H9 (cell line): Measurements from ENCODE around the gene CDS2. TPM values are rescaled to one million over a fixed set of nuclear protein-coding genes. Genes with fewer than 3 reads are reported as not detected.

Experiments
- DNase-seq: peaks from one replicate; pipeline ENCODE4 v3.0.0-alpha.2; 2017
- H2AFZ ChIP-seq: one replicate; pipeline ENCODE4 v1.6.1; 2013; ENCODE audit warnings: mild to moderate bottlenecking, low read length, control low read depth, moderate library complexity
- H2AK5ac ChIP-seq: 2 replicates; pipeline ENCODE4 v1.6.1; 2013; ENCODE audit warnings: low read length, control low read depth, mixed read lengths; ENCODE audit not compliant: insufficient read length
- H2BK120ac ChIP-seq: one replicate; pipeline ENCODE4 v1.6.1; 2013; ENCODE audit warnings: low read depth, mild to moderate bottlenecking, low read length, control low read depth, inconsistent platforms; ENCODE audit not compliant: poor library complexity, severe bottlenecking
- H2BK12ac ChIP-seq: 2 replicates; pipeline ENCODE4 v1.6.1; 2013; ENCODE audit warnings: low read length, control low read depth, mixed read lengths, low read depth; ENCODE audit not compliant: insufficient read length
- H2BK15ac ChIP-seq: 2 replicates; pipeline ENCODE4 v1.6.1; 2013; ENCODE audit warnings: low read depth, low read length, control low read depth
- H2BK20ac ChIP-seq: one replicate; pipeline ENCODE4 v1.6.1; 2013; ENCODE audit warnings: low read depth, mild to moderate bottlenecking, low read length, control low read depth, inconsistent platforms; ENCODE audit not compliant: poor library complexity, severe bottlenecking
- H2BK5ac ChIP-seq: 2 replicates; pipeline ENCODE4 v1.6.1; 2013; ENCODE audit warnings: low read length, control low read depth, mixed read lengths; ENCODE audit not compliant: insufficient read length
- H3K14ac ChIP-seq: 2 replicates; pipeline ENCODE4 v1.6.1; 2013; ENCODE audit warnings: low read length, control low read depth; ENCODE audit not compliant: insufficient read depth
- H3K18ac ChIP-seq: 2 replicates; pipeline ENCODE4 v1.6.1; 2013; ENCODE audit warnings: low read depth, mild to moderate bottlenecking, mixed read lengths, low read length, control low read depth; ENCODE audit not compliant: insufficient read length
- H3K23ac ChIP-seq: 2 replicates; pipeline ENCODE4 v1.6.1; 2013; ENCODE audit warnings: low read length, control low read depth, mixed read lengths, low read depth; ENCODE audit not compliant: insufficient read length
- H3K23me2 ChIP-seq: 2 replicates; pipeline ENCODE4 v1.6.1; 2013; ENCODE audit warnings: low read depth, mild to moderate bottlenecking, mixed read lengths, low read length, control low read depth; ENCODE audit not compliant: insufficient read length, poor library complexity, severe bottlenecking
- H3K27ac ChIP-seq: 2 replicates; pipeline ENCODE4 v1.5.1; 2013; ENCODE audit warnings: low read length, control low read depth, mixed read lengths, low read depth; ENCODE audit not compliant: insufficient read length
- H3K27me3 ChIP-seq: 2 replicates; pipeline ENCODE4 v1.6.1; 2013; ENCODE audit warnings: low read length, control low read depth, inconsistent platforms; ENCODE audit not compliant: insufficient read depth
- H3K4ac ChIP-seq: 2 replicates; pipeline ENCODE4 v1.6.1; 2013; ENCODE audit warnings: low read depth, mild to moderate bottlenecking, control low read depth, inconsistent platforms, low read length, moderate library complexity
- H3K4me1 ChIP-seq: 2 replicates; pipeline ENCODE4 v1.6.1; 2013; ENCODE audit warnings: low read length, control low read depth, inconsistent platforms; ENCODE audit not compliant: insufficient read depth
- H3K4me2 ChIP-seq: 2 replicates; pipeline ENCODE4 v1.6.1; 2013; ENCODE audit warnings: low read length, control low read depth, mixed read lengths; ENCODE audit not compliant: insufficient read length, insufficient read depth
- H3K56ac ChIP-seq: 2 replicates; pipeline ENCODE4 v1.6.1; 2013; ENCODE audit warnings: low read depth, mild to moderate bottlenecking, mixed read lengths, low read length, control low read depth; ENCODE audit not compliant: insufficient read length
- H3K79me1 ChIP-seq: 2 replicates; pipeline ENCODE4 v1.6.1; 2013; ENCODE audit warnings: low read depth, mild to moderate bottlenecking, moderate library complexity, low read length, control low read depth, inconsistent platforms; ENCODE audit not compliant: insufficient read depth, poor library complexity, severe bottlenecking
- H3K79me2 ChIP-seq: 2 replicates; pipeline ENCODE4 v1.6.1; 2013; ENCODE audit warnings: low read length, control low read depth, inconsistent platforms; ENCODE audit not compliant: insufficient read depth
- H3K9ac ChIP-seq: 2 replicates; pipeline ENCODE4 v1.6.1; 2013; ENCODE audit warnings: low read length, control low read depth, mixed read lengths; ENCODE audit not compliant: insufficient read length; ENCODE audit errors: extremely low read depth
- H3K9me3 ChIP-seq: one replicate; pipeline ENCODE4 v1.6.1; 2013; ENCODE audit warnings: low read depth, low read length, inconsistent platforms; ENCODE audit not compliant: control insufficient read depth
- H3T11ph ChIP-seq: one replicate; pipeline ENCODE4 v1.6.1; 2013; ENCODE audit warnings: mild to moderate bottlenecking, low read length, control low read depth, inconsistent platforms
- H4K20me1 ChIP-seq: one replicate; pipeline ENCODE4 v1.6.1; 2013; ENCODE audit not compliant: control insufficient read depth, insufficient read length, insufficient read depth
- H4K5ac ChIP-seq: 2 replicates; pipeline ENCODE4 v1.6.1; 2013; ENCODE audit warnings: low read depth, mild to moderate bottlenecking, mixed read lengths, low read length, control low read depth; ENCODE audit not compliant: insufficient read length
- H4K8ac ChIP-seq: replicated peaks from 2 replicates; pipeline ENCODE4 v1.6.1; 2013; ENCODE audit warnings: low read length, control low read depth, mixed read lengths, low read depth; ENCODE audit not compliant: insufficient read length
- H4K91ac ChIP-seq: 2 replicates; pipeline ENCODE4 v1.6.1; 2013; ENCODE audit warnings: low read depth, mild to moderate bottlenecking, moderate library complexity, mixed read lengths, low read length, control low read depth; ENCODE audit not compliant: insufficient read length
- H3K27ac Mint-ChIP-seq, 3 experiments: 2 replicates in 2 of 3; 3 replicates in 1 of 3; pipeline ENCODE4 v1.8.0; 2020 to 2021; ENCODE audit warnings: mixed read lengths in 3 of 3, mild to moderate bottlenecking in 1 of 3, moderate library complexity in 1 of 3
- H3K27me3 Mint-ChIP-seq: 2 replicates; pipeline ENCODE4 v1.8.0; 2021; ENCODE audit warnings: low read depth, mild to moderate bottlenecking, moderate library complexity, mixed read lengths
- H3K36me3 Mint-ChIP-seq, 3 experiments: 2 replicates in 2 of 3; 3 replicates in 1 of 3; pipeline ENCODE4 v1.8.0; 2020 to 2021; ENCODE audit warnings: low read depth in 3 of 3, mixed read lengths in 3 of 3; ENCODE audit not compliant: insufficient read depth in 1 of 3
- H3K4me1 Mint-ChIP-seq, 2 experiments: 2 replicates each; pipeline ENCODE4 v1.8.0; 2020; ENCODE audit warnings: mixed read lengths in 2 of 2
- H3K4me3 Mint-ChIP-seq, 2 experiments: 2 replicates in 1 of 2; 3 replicates in 1 of 2; pipeline ENCODE4 v1.8.0; 2020 to 2021; ENCODE audit warnings: mild to moderate bottlenecking in 2 of 2, mixed read lengths in 2 of 2, moderate library complexity in 1 of 2
- H3K9me3 Mint-ChIP-seq, 2 experiments: 2 replicates in 1 of 2; 3 replicates in 1 of 2; pipeline ENCODE4 v1.8.0; 2020; ENCODE audit warnings: mild to moderate bottlenecking in 2 of 2, mixed read lengths in 2 of 2, moderate library complexity in 1 of 2
- WGBS: extraction: QIAGEN DNeasy Blood & Tissue Kit; methylation state at CpG from one replicate; pipeline ENCODE4 v1.1.7; 2013; ENCODE audit warnings: missing lambda C conversion rate, low lambda C conversion rate, mixed read lengths; ENCODE audit not compliant: insufficient read length; ENCODE audit errors: extremely low coverage; 5-methylcytosine and 5-hydroxymethylcytosine counted together
- total RNA-seq: library from RNA; stranded (reverse); gene quantifications from 2 replicates; pipeline ENCODE4 v1.2.1, GENCODE V29; 2021
- TF ChIP-seq, protein P1 (sequence below): fragments of 200-600 bp; sonication (generic); conservative IDR thresholded peaks from 3 replicates; pipeline ENCODE4 v1.8.0; 2021; ENCODE audit warnings: antibody characterized with exemption, mild to moderate bottlenecking

Gene CDS2
- total RNA-seq, 1 experiment from 2014 or later: 63.2 TPM

GRCh38 chr20:5100684-5101347 is 26.0 kb upstream of the CDS2 start:
- no peak overlapping the region for H3K4me3 Mint-ChIP-seq
- no peak overlapping the region for H2BK12ac ChIP-seq

More at GRCh38 chr20:5100684-5101347, 26.0 kb upstream of the CDS2 start:
- Mint-ChIP-seq H3K36me3 (peaks cover 17 to 73% (median 62%) of the 10 kb centered on the region in 3 experiments; a peak in 6 of 7 replicates), H3K27me3 (no peaks in the 10 kb centered on the region), H3K4me1 (no peaks in the 10 kb centered on the region), H3K27ac (peak overlapping the region in 1 of 3 experiments; percentile 87; a peak in 2 of 7 replicates), H3K9me3 (no peaks in the 10 kb centered on the region)
- Histone ChIP-seq H3K79me1 (no peaks in the 10 kb centered on the region), H2BK15ac (no peak overlapping the region), H3K23me2 (no peaks in the 10 kb centered on the region), H3K27ac (no peak overlapping the region), H3K9me3 (no peaks in the 10 kb centered on the region), H3K27me3 (no peaks in the 10 kb centered on the region), H2AFZ (no peak overlapping the region), H4K8ac (no peak overlapping the region), H3K56ac (no peak overlapping the region), H4K5ac (no peak overlapping the region), H3K18ac (no peak overlapping the region), H2BK120ac (no peak overlapping the region), H3K23ac (no peak overlapping the region), H3K14ac (no peak overlapping the region), H3K79me2 (no peaks in the 10 kb centered on the region; the same call in 1 of the 2 replicates), H2BK20ac (no peak overlapping the region), H3K9ac (no peak overlapping the region), H4K20me1 (no peaks in the 10 kb centered on the region), H3K4me1 (no peaks in the 10 kb centered on the region), H3K4me2 (no peak overlapping the region), H2BK5ac (no peak overlapping the region), H2AK5ac (no peak overlapping the region), H4K91ac (no peak overlapping the region), H3T11ph (no peak overlapping the region), H3K4ac (no peak overlapping the region)
- peak; percentile 65 for DNase-seq
- no CpG with 5 or more reads among the region's 9 CpGs for WGBS
- TF ChIP-seq, protein P1, sequence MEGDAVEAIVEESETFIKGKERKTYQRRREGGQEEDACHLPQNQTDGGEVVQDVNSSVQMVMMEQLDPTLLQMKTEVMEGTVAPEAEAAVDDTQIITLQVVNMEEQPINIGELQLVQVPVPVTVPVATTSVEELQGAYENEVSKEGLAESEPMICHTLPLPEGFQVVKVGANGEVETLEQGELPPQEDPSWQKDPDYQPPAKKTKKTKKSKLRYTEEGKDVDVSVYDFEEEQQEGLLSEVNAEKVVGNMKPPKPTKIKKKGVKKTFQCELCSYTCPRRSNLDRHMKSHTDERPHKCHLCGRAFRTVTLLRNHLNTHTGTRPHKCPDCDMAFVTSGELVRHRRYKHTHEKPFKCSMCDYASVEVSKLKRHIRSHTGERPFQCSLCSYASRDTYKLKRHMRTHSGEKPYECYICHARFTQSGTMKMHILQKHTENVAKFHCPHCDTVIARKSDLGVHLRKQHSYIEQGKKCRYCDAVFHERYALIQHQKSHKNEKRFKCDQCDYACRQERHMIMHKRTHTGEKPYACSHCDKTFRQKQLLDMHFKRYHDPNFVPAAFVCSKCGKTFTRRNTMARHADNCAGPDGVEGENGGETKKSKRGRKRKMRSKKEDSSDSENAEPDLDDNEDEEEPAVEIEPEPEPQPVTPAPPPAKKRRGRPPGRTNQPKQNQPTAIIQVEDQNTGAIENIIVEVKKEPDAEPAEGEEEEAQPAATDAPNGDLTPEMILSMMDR: peak; percentile 92
